GM12878 (cell line): ENCODE results near the gene PKHD1. TPM values are rescaled to one million over a fixed set of nuclear protein-coding genes. Genes with fewer than 3 reads are reported as not detected.

ENCODE experiments used
- ATAC-seq: fragments of 200-7000 bp; cut with Tn5 transposase; 3 replicates; pipeline ENCODE4 v1.9.1; 2020; ENCODE audit warnings: mild to moderate bottlenecking, moderate library complexity
- BruUV-seq: library from RNA; stranded (reverse); fragments of 400-500 nt; replicated peaks from 2 replicates; lab custom pipeline; 2021; lab: Mats Ljungman, UMichigan
- CTCF ChIA-PET: fragments of 300-600 bp; sonication (Branson Sonifier 250); formaldehyde crosslinking; extraction: SDS; loops from one replicate; lab custom pipeline; 2021; ENCODE audit warnings: inconsistent platforms; lab: Yijun Ruan, JAX
- POLR2A ChIA-PET: fragments of 350-600 bp; formaldehyde crosslinking; extraction: SDS; loops from one replicate; lab custom pipeline; 2021; ENCODE audit warnings: inconsistent platforms; lab: Charles Lee
- RAD21 ChIA-PET: fragments of 300-600 bp; sonication (Branson Sonifier 250); formaldehyde crosslinking; loops from one replicate; lab custom pipeline; 2023; ENCODE audit warnings: antibody characterized with exemption; ENCODE audit not compliant: unreplicated experiment; lab: Charles Lee
- SMC1A ChIA-PET: fragments of 300-600 bp; sonication (Branson Sonifier 250); formaldehyde crosslinking; loops from one replicate; lab custom pipeline; 2023; ENCODE audit not compliant: unreplicated experiment, uncharacterized antibody; lab: Charles Lee
- DNase-seq: peaks from one replicate; pipeline ENCODE4 v3.0.0-alpha.2; 2011; ENCODE audit warnings: low read depth, low spot score
- FAIRE-seq: peaks from 3 replicates; lab custom pipeline; 2011; peaks lifted over from hg19 to GRCh38; lab: Jason Lieb, UNC
- H2AFZ ChIP-seq: 2 replicates; pipeline ENCODE4 v1.6.0; 2011; ENCODE audit warnings: low read depth, low read length, control low read depth; ENCODE audit not compliant: control insufficient read depth
- H3K27ac ChIP-seq: 2 replicates; pipeline ENCODE4 v1.5.1; 2011; ENCODE audit warnings: control low read depth; ENCODE audit not compliant: control insufficient read depth, insufficient read depth
- H3K27me3 ChIP-seq, 2 experiments: replicated peaks in 1 of 2; 2 replicates each; pipeline versions ENCODE4 v1.6.0 to v1.6.1; 2011; ENCODE audit warnings: low read length in 1 of 2; ENCODE audit not compliant: control insufficient read depth in 2 of 2, insufficient read depth in 2 of 2
- H3K36me3 ChIP-seq, 2 experiments: 2 replicates each; pipeline ENCODE4 v1.5.1; 2011; ENCODE audit warnings: low read length in 1 of 2; ENCODE audit not compliant: control insufficient read depth in 2 of 2, insufficient read depth in 2 of 2
- H3K4me1 ChIP-seq: 2 replicates; pipeline ENCODE4 v1.6.1; 2011; ENCODE audit warnings: mild to moderate bottlenecking, low read length, moderate library complexity, mixed read lengths; ENCODE audit not compliant: control insufficient read depth, insufficient read depth
- H3K4me2 ChIP-seq: 2 replicates; pipeline ENCODE4 v1.6.0; 2011; ENCODE audit warnings: control low read depth; ENCODE audit not compliant: control insufficient read depth, insufficient read depth
- H3K4me3 ChIP-seq: fragments of 200-600 bp; sonication (generic); 2 replicates; pipeline ENCODE4 v1.5.1; 2016
- H3K79me2 ChIP-seq: 2 replicates; pipeline ENCODE4 v1.6.0; 2011; ENCODE audit warnings: low read length; ENCODE audit not compliant: control insufficient read depth, insufficient read depth
- H3K9ac ChIP-seq: 2 replicates; pipeline ENCODE4 v1.8.0; 2011; ENCODE audit warnings: low read length, control low read depth, mixed read lengths; ENCODE audit not compliant: control insufficient read depth, insufficient read depth
- H3K9me3 ChIP-seq: replicated peaks from 3 replicates; pipeline ENCODE4 v1.5.1; 2011; ENCODE audit warnings: mild to moderate bottlenecking, low read length; ENCODE audit not compliant: control insufficient read depth, insufficient read depth
- H4K20me1 ChIP-seq: 2 replicates; pipeline ENCODE4 v1.6.0; 2011; ENCODE audit not compliant: control insufficient read depth, insufficient read depth
- ATF2 ChIP-seq: IDR thresholded peaks from 2 replicates; pipeline ENCODE4 v1.6.1; 2012; ENCODE audit warnings: low read length, inconsistent platforms
- ATF3 ChIP-seq: IDR thresholded peaks from 2 replicates; pipeline ENCODE4 v1.6.1; 2011; ENCODE audit warnings: low read depth, mild to moderate bottlenecking, low read length, moderate library complexity, borderline replicate concordance; ENCODE audit errors: extremely low read depth
- BACH1 ChIP-seq: fragments of 450-650 bp; IDR thresholded peaks from 2 replicates; pipeline ENCODE4 v1.6.1; 2017; ENCODE audit warnings: mild to moderate bottlenecking, borderline replicate concordance
- BCLAF1 ChIP-seq: fragments of 450-650 bp; IDR thresholded peaks from 2 replicates; pipeline ENCODE4 v1.6.1; 2017; ENCODE audit warnings: antibody characterized with exemption, mild to moderate bottlenecking, moderate library complexity
- CEBPB ChIP-seq, 2 experiments: fragments of 150-350 bp in 1 of 2; IDR thresholded peaks; 2 replicates each; pipeline ENCODE4 v1.6.1; 2012 to 2014; ENCODE audit warnings: low read depth in 2 of 2, low read length in 2 of 2, borderline replicate concordance in 1 of 2, inconsistent platforms in 1 of 2
- CHD2 ChIP-seq: IDR thresholded peaks from 2 replicates; pipeline ENCODE4 v1.6.1; 2011; ENCODE audit warnings: low read depth, low read length, improper control_type of control experiment, borderline replicate concordance
- CHD4 ChIP-seq: fragments of 200-600 bp; sonication (generic); IDR thresholded peaks from 2 replicates; pipeline ENCODE4 v1.6.1; 2016; ENCODE audit warnings: mild to moderate bottlenecking
- FOS ChIP-seq: IDR thresholded peaks from 3 replicates; pipeline ENCODE4 v1.6.1; 2011; ENCODE audit warnings: borderline replicate concordance; ENCODE audit not compliant: insufficient read length; ENCODE audit errors: extremely low read depth
- HCFC1 ChIP-seq: fragments of 150-350 bp; IDR thresholded peaks from 2 replicates; pipeline ENCODE4 v1.6.1; 2014; ENCODE audit warnings: low read length
- HSF1 ChIP-seq: fragments of 150-350 bp; IDR thresholded peaks from 2 replicates; pipeline ENCODE4 v1.6.1; 2014; ENCODE audit warnings: mild to moderate bottlenecking, low read depth, low read length
- MYB ChIP-seq: fragments of 150-350 bp; IDR thresholded peaks from 2 replicates; pipeline ENCODE4 v1.6.1; 2014; ENCODE audit warnings: mild to moderate bottlenecking, low read depth, low read length, borderline replicate concordance
- NR2F1 ChIP-seq: fragments of 450-650 bp; conservative IDR thresholded peaks from 2 replicates; pipeline ENCODE4 v1.6.1; 2017; ENCODE audit warnings: mild to moderate bottlenecking
- NRF1 ChIP-seq: conservative IDR thresholded peaks from 2 replicates; pipeline ENCODE4 v1.6.1; 2011; ENCODE audit warnings: mild to moderate bottlenecking, low read depth, low read length, improper control_type of control experiment
- PAX5 ChIP-seq: IDR thresholded peaks from 2 replicates; pipeline ENCODE4 v1.6.1; 2011; ENCODE audit warnings: low read depth, low read length, borderline replicate concordance
- RB1 ChIP-seq: fragments of 450-650 bp; formaldehyde crosslinking; IDR thresholded peaks from 2 replicates; pipeline ENCODE4 v1.6.1; 2017; ENCODE audit warnings: mild to moderate bottlenecking, borderline replicate concordance
- RBBP5 ChIP-seq: fragments of 200-600 bp; sonication (generic); conservative IDR thresholded peaks from 2 replicates; pipeline ENCODE4 v1.6.1; 2016
- SMAD1 ChIP-seq: fragments of 450-650 bp; IDR thresholded peaks from 2 replicates; pipeline ENCODE4 v1.6.1; 2018; ENCODE audit warnings: mild to moderate bottlenecking, low read depth; ENCODE audit not compliant: partially characterized antibody
- TCF3 ChIP-seq: IDR thresholded peaks from 2 replicates; pipeline ENCODE4 v1.6.1; 2012; ENCODE audit warnings: low read depth, mild to moderate bottlenecking, low read length, borderline replicate concordance; ENCODE audit not compliant: insufficient read depth
- YY1 ChIP-seq: IDR thresholded peaks from 2 replicates; pipeline ENCODE4 v1.6.1; 2011; ENCODE audit warnings: low read depth, mild to moderate bottlenecking, low read length
- in situ Hi-C: fragments of 300-500 bp; cut with MboI; formaldehyde crosslinking; loops from 9 replicates; pipeline ENCODE4 v1.14.3; 2018; ENCODE audit warnings: mixed read lengths
- intact Hi-C: fragments of 100-400 bp; cut with micrococcal nuclease; formaldehyde crosslinking; loops from one replicate; pipeline ENCODE4 v1.14.2; 2022; ENCODE audit not compliant: unreplicated experiment
- polyA plus RNA-seq, 11 experiments: library from polyadenylated mRNA; depleted of rRNA in 4 of 11; unstranded in 6 of 11; stranded (reverse) in 5 of 11; fragments of >200 nt; fragmentation: Nextera tagmentation in 4 of 11; fragmentation: Illumina TruSeq in 1 of 11; extraction: Ambion mirVana in 4 of 11; extraction: Trizol in 1 of 11; gene quantifications; 1 replicate in 1 of 11; 2 replicates in 10 of 11; pipeline versions ENCODE4 v1.2.1 to v1.2.3, GENCODE V29; 2011 to 2016; ENCODE audit warnings: inconsistent platforms in 2 of 11, missing spikeins in 2 of 11, low read depth in 1 of 11
- total RNA-seq, 4 experiments: library from RNA; depleted of rRNA in 3 of 4; stranded (reverse); fragments of >200 nt in 3 of 4; fragmentation: Illumina TruSeq in 1 of 4; extraction: Trizol in 1 of 4; gene quantifications; 2 replicates each; pipeline versions ENCODE4 v1.2.1 to v1.2.3, GENCODE V29; 2013 to 2021

PKHD1 gene
- total and polyA plus RNA-seq, 10 of the 15 experiments (the other 5 are each of a cell fraction or from before 2014, with no cell fraction given) = under 0.01 to 0.90 (median 0.02) TPM; not detected in 1

GRCh38 chr6:52074155-52074554 is 13.3 kb downstream of the PKHD1 start (continued):
- TF ChIP-seq ATF2 (no peak), FOS (no peak), BACH1 (no peak), YY1 (no peak), MYB (no peak)

- POLR2A ChIA-PET = no interaction called here
- no TSS peak for BruUV-seq
- in situ Hi-C loops (no loop called here), intact Hi-C loops (no loop called here)
- Histone ChIP-seq H3K79me2 (no peaks in the 10 kb centered on the region), H3K4me1 (peaks cover 4% of the 10 kb centered on the region), H3K9ac (no peak overlapping the region), H3K4me3 (no peak overlapping the region), H3K36me3 (no peaks in the 10 kb centered on the region), H2AFZ (no peak overlapping the region), H3K27ac (no peak overlapping the region), H3K9me3 (no peaks in the 10 kb centered on the region), H3K27me3 (0 out of 4 replicates have a peak, but pooled peaks cover 0 to 4% of the 10 kb centered on the region in 2 experiments), H4K20me1 (no peaks in the 10 kb centered on the region), H3K4me2 (no peak overlapping the region)
- no peak for DNase-seq
- FAIRE-seq = no peak
- ATAC-seq = no peak
- SMC1A ChIA-PET = interaction anchor here (0.6 to 1.2 kb wide), 2 partner anchors 132 to 166 kb away, joined by 3 read pairs; no protein-coding TSS in a partner anchor
- CTCF ChIA-PET = interaction anchor here (0.6 to 2.8 kb wide), 2 partner anchors 16 to 21 kb away, joined by 3 to 27 read pairs; no protein-coding TSS in a partner anchor
- RAD21 ChIA-PET = no interaction called here
- TF ChIP-seq TCF3 (no peak), BCLAF1 (no peak), YY1 (no peak), PAX5 (no peak), HSF1 (no peak), NR2F1 (no peak), ATF3 (no peak), CHD2 (no peak), NRF1 (no peak), RBBP5 (no peak), HCFC1 (no peak), CHD4 (no peak), SMAD1 (no peak), CEBPB (IDR thresholded peaks at IDR 0.05; ENCODE audit: borderline replicate concordance in 1 of 2, low read depth in 2 of 2, low read length in 2 of 2) (no peak), RB1 (no peak), FOS (no peak)
These were observed 21.8 kb downstream of the PKHD1 start for GRCh38 chr6:52065621-52066020.
